Heart left ventricle (tissue), 16 donors: Measurements from ENCODE around the gene WDR75. TPM values are rescaled to one million over a fixed set of nuclear protein-coding genes. Genes with fewer than 3 reads are reported as not detected.

Source experiments
- ATAC-seq, 4 donors: fragments of 200-7000 bp; cut with Tn5 transposase; one replicate each; pipeline ENCODE4 v1.9.1; 2020 to 2022; ENCODE audit warnings: moderate library complexity in 4 of 4, mild to moderate bottlenecking in 3 of 4, moderate number of reproducible peaks in 1 of 4
- DNase-seq, 5 donors: peaks; one replicate each; pipeline ENCODE4 v3.0.0-alpha.2; 2020
- H3K27ac ChIP-seq, 12 donors: fragments of 200-600 bp; sonication (generic) in 4 of 12; one replicate each; pipeline versions ENCODE4 v1.5.0 to v1.8.0; 2016 to 2022; ENCODE audit warnings: mild to moderate bottlenecking in 2 of 12
- H3K27me3 ChIP-seq, 9 donors: fragments of 200-600 bp; sonication (generic) in 2 of 9; one replicate each; pipeline versions ENCODE4 v1.5.1 to v1.8.0; 2016 to 2022; ENCODE audit warnings: mild to moderate bottlenecking in 3 of 9
- H3K36me3 ChIP-seq, 9 donors: fragments of 200-600 bp; sonication (generic) in 2 of 9; one replicate each; pipeline versions ENCODE4 v1.5.0 to v1.8.0; 2018 to 2022; ENCODE audit warnings: mild to moderate bottlenecking in 2 of 9
- H3K4me1 ChIP-seq, 12 donors: fragments of 200-600 bp; sonication (generic) in 4 of 12; one replicate each; pipeline versions ENCODE4 v1.5.0 to v1.8.0; 2016 to 2022; ENCODE audit warnings: mild to moderate bottlenecking in 3 of 12
- H3K4me3 ChIP-seq, 12 donors: fragments of 200-600 bp; sonication (generic) in 4 of 12; one replicate each; pipeline versions ENCODE4 v1.5.0 to v1.8.0; 2017 to 2022; ENCODE audit warnings: mild to moderate bottlenecking in 9 of 12, moderate library complexity in 4 of 12
- H3K9me3 ChIP-seq, 12 donors: fragments of 200-600 bp; sonication (generic) in 4 of 12; one replicate each; pipeline versions ENCODE4 v1.5.0 to v1.8.0; 2016 to 2022; ENCODE audit warnings: mild to moderate bottlenecking in 1 of 12
- POLR2A ChIP-seq, 2 donors: fragments of 450-650 bp; IDR thresholded peaks; one replicate each; pipeline ENCODE4 v1.6.1; 2017; ENCODE audit warnings: antibody characterized with exemption in 2 of 2, mild to moderate bottlenecking in 2 of 2, moderate library complexity in 2 of 2
- WGBS, 4 donors: extraction: QIAGEN DNeasy Blood & Tissue Kit in 2 of 4; methylation state at CpG; one replicate each; pipeline versions ENCODE4 v1.1.5 to v1.1.7; 2013 to 2018; 5-methylcytosine and 5-hydroxymethylcytosine counted together
- intact Hi-C, 10 donors: fragments of 100-400 bp; cut with DNase I; formaldehyde crosslinking; loops; one replicate each; pipeline versions ENCODE4 v1.11.1 to v1.14.2; 2022
- polyA plus RNA-seq, 2 donors: library from polyadenylated mRNA; stranded (reverse); fragments of 200-250 nt; gene quantifications; one replicate each; pipeline ENCODE4 v1.2.3, GENCODE V29; 2013
- total RNA-seq, 9 donors: library from RNA; depleted of rRNA in 2 of 9; stranded (reverse); fragments of >200 nt in 2 of 9; fragmentation: NEBNext Ultra II Directional in 3 of 9; extraction: Animal tissue kit (Norgen Biotek cat#: 25700) in 3 of 9; gene quantifications; one replicate each; pipeline versions ENCODE4 v1.1.0 to v1.2.4, GENCODE V29; 2016 to 2023
- TF ChIP-seq, protein P1 (sequence below), 12 donors: fragments of 200-600 bp; sonication (generic) in 4 of 12; IDR thresholded peaks; one replicate each; pipeline versions ENCODE4 v1.5.0 to v1.8.0; 2018 to 2022; ENCODE audit warnings: antibody characterized with exemption in 12 of 12, mild to moderate bottlenecking in 5 of 12
- donor health status: ischemic (EF 13 %, LVEDD 7.1; RV severe dilation, severe dysfunction).
- donor health status: healthy with polysubstance abuse.
- donor health status: DM: no; HTN: yes; CAD: no.
- donor health status: DM: no; HTN: no; CAD: no.
- donor health status: ischemic (EF 25% LVEDD 6.9; RV normal size, moderate dysfunction).
- donor health status: ischemic (EF 25% LVEDD 5.7; RV mildly dilated, moderate dysfunction).
- donor health status: healthy.
- donor health status: DM: yes; HTN: yes; CAD: no.
- donor health status: ischemic (EF 35%, LVEDD 5.7; RV mildly dilated, moderate dysfunction).
- donor health status: nonischemic (EF 11% LVEDD 7.7; RV severe dilation, severe dysfunction).
- donor health status: DM: yes; HTN: yes; CAD: no.
- donor health status: PGD.
- donor health status: ischemic (EF 29% LVEDD 5.4; RV normal size, mild dysfunction).
- donor health status: nonischemic (EF 23%, LVEDD 6.1; RV moderate dilation, normal function).

The WDR75 gene
- total and polyA plus RNA-seq, 11 donors = 10.6 to 22.0 (median 14.9) TPM

DNA sequence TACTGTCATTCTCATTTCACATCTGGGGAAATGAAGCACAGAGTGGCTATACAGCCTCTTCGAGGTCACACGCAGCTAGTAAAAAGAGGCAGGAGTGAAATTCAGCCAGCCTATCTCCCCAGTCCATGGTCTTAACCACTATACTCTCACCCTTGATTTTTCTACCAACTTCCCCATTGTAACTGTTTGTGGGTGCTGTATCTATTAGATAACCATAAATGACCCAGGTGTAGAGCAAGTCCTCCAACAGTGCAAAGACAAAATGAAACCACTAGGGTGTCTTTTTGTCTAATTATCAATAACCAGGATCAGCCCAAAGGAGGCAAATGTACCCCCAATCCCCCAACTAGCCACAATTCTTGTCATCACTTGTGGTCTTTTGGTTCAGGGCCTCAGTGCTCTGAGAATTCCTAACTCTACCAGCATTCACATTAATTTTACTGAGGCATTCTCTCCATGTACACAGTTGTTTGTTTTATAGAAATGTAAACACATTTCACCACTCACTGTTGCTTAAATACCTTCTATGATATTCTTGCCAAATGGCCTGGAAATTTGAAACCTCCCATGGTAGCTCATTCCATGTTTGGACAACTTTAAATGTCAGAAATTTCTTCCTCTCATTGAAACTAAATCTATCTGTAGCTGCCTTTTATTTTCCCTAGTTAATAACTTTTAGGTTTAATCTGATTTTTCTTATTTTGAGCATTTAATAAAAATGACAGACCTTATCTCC is 80.6 kb downstream of the WDR75 start:
- intact Hi-C loops = loop anchor here in 1 of 10 donors (5.0 kb wide), 1 partner anchor 45 kb away; no protein-coding TSS in a partner anchor
- no peak overlapping the region for H3K4me3 ChIP-seq
- H3K36me3 ChIP-seq = no peaks in the 10 kb centered on the region
- DNase-seq = no peak
- TF ChIP-seq, protein P1, sequence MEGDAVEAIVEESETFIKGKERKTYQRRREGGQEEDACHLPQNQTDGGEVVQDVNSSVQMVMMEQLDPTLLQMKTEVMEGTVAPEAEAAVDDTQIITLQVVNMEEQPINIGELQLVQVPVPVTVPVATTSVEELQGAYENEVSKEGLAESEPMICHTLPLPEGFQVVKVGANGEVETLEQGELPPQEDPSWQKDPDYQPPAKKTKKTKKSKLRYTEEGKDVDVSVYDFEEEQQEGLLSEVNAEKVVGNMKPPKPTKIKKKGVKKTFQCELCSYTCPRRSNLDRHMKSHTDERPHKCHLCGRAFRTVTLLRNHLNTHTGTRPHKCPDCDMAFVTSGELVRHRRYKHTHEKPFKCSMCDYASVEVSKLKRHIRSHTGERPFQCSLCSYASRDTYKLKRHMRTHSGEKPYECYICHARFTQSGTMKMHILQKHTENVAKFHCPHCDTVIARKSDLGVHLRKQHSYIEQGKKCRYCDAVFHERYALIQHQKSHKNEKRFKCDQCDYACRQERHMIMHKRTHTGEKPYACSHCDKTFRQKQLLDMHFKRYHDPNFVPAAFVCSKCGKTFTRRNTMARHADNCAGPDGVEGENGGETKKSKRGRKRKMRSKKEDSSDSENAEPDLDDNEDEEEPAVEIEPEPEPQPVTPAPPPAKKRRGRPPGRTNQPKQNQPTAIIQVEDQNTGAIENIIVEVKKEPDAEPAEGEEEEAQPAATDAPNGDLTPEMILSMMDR (IDR thresholded peaks at IDR 0.05) = peak in 1 of 12 donors; percentile 12
- TF ChIP-seq POLR2A (IDR thresholded peaks at IDR 0.05) = no peak
- H3K27ac ChIP-seq = peak overlapping the region in 6 of 12 donors; percentile 4 to 72 (median 32)
- H3K4me1 ChIP-seq = peaks cover 0 to 25% (median 9%) of the 10 kb centered on the region in 12 donors
- WGBS, 4 donors = 92 to 96% (median 96%) methylated on average over 2 of the region's 2 CpGs
- H3K9me3 ChIP-seq = peaks cover 0 to 7% (median 0%) of the 10 kb centered on the region in 12 donors
- no peaks in the 10 kb centered on the region for H3K27me3 ChIP-seq
- no peak for ATAC-seq

DNA sequence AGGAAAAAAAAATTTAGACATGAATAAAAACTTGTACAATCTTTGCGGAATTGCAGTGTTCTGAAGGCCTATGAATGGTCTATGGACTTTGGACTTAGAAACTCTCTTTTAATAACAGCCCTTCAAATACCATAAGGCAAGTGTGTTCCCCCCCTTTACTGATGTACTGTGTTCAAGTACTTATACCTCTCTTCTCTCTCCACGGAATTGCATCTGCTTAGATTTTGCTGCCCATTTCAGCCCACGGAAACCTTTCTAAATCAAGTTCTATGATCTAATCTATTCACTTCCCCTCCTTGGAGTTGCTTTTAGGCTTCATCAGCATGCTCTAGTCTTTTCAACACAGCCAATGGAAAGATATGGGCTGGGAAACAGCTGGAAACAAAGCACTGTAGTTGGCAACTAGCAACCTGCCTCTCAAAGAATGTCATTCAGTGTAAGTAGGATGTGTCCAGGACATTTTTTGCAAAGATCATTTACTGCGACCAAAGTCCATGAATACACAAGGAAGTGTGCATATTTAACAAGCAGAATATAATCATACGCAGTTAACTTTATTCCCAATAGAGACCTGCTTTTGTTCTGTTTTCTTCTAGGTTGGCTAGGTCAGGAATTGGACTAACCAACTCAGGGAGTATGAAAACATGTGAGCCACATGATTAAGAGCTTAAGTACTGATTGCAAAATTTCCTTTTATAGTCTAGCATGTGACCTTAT is 81.3 kb downstream of the WDR75 start:
- ATAC-seq = peak; percentile 61 to 75 (median 68)
- DNase-seq = no peak
- H3K36me3 ChIP-seq = no peaks in the 10 kb centered on the region
- no peak for TF ChIP-seq POLR2A (IDR thresholded peaks at IDR 0.05)
- TF ChIP-seq, protein P1 (IDR thresholded peaks at IDR 0.05) = no peak
- H3K9me3 ChIP-seq = peaks cover 0 to under 1% (median 0%) of the 10 kb centered on the region in 12 donors
- no peaks in the 10 kb centered on the region for H3K27me3 ChIP-seq
- intact Hi-C loops = loop anchor here in 1 of 10 donors (5.0 kb wide), 1 partner anchor 45 kb away; no protein-coding TSS in a partner anchor
- H3K4me1 ChIP-seq = peaks cover 0 to 29% (median 12%) of the 10 kb centered on the region in 12 donors
- H3K4me3 ChIP-seq = no peak overlapping the region
- H3K27ac ChIP-seq = peak overlapping the region in 7 of 12 donors; percentile 8 to 72 (median 31)
- WGBS, 4 donors = 44 to 59% (median 52%) methylated on average over 5 of the region's 5 CpGs

DNA sequence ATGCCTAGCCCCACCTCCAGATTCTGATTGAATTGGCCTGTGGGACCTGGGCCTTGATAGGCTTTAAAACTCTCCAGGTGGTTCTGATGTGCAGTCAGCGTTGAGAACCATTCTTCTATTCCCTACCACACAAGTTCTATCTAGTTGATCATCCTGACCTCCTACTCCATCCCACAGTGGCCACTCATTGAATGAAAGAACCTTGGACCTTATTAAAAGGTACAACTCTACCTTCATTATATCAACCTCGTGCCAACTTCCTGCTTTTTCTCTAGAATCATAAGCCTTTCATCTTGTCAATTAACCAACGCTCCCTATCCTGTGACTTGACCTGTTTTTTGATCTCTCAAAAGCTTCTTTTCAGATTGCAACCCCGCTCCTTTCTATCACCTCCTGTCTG is 83.5 kb downstream of the WDR75 start:
- 81 to 95% (median 86%) methylated on average over 4 of the region's 4 CpGs for WGBS, 4 donors
- no peak overlapping the region for H3K27ac ChIP-seq
- H3K9me3 ChIP-seq = no peaks in the 10 kb centered on the region
- H3K4me3 ChIP-seq = no peak overlapping the region
- no peaks in the 10 kb centered on the region for H3K36me3 ChIP-seq
- H3K4me1 ChIP-seq = peaks cover 0 to 35% (median 20%) of the 10 kb centered on the region in 12 donors
- ATAC-seq (no peak), DNase-seq (no peak)
- no peak for TF ChIP-seq POLR2A (IDR thresholded peaks at IDR 0.05)
- TF ChIP-seq, protein P1 (IDR thresholded peaks at IDR 0.05) = no peak
- intact Hi-C loops = loop anchor here in 1 of 10 donors (5.0 kb wide), 1 partner anchor 43 kb away; no protein-coding TSS in a partner anchor
- no peaks in the 10 kb centered on the region for H3K27me3 ChIP-seq

Other genes starting within 250 kb of the WDR75 start
- gene SLC40A1, start 139.3 kb downstream of the WDR75 start, total RNA-seq = 100 to 1,000 TPM in 2 of 9 donors, 10 to 100 TPM in 7; 21.9 to 109 (median 42.9) TPM
- gene SLC40A1, start 139.3 kb downstream of the WDR75 start, polyA plus RNA-seq = 10 to 100 TPM; 10.2 to 20.3 TPM
- 10 to 100 TPM; 26.3 to 43.5 (median 32.4) TPM for gene ASNSD1, start 220.0 kb downstream of the WDR75 start, total RNA-seq
- 10 to 100 TPM; 30.3 to 46.0 TPM for gene ASNSD1, start 220.0 kb downstream of the WDR75 start, polyA plus RNA-seq
- gene ANKAR, start 233.2 kb downstream of the WDR75 start, total RNA-seq = 10 to 100 TPM in 1 of 9 donors, 1 to 10 TPM in 8; 1.8 to 10.1 (median 6.4) TPM
- 1 to 10 TPM in 1 of 2 donors, under 1 TPM in 1; 0.75 to 2.6 TPM for gene ANKAR, start 233.2 kb downstream of the WDR75 start, polyA plus RNA-seq